Neuronal stem cell (in vitro differentiated cells): Measurements from ENCODE around the gene BAZ2B. TPM values are rescaled to one million over a fixed set of nuclear protein-coding genes. Genes with fewer than 3 reads are reported as not detected.

Source experiments
- DNase-seq: peaks from one replicate; pipeline ENCODE4 v3.0.0-alpha.2; 2013; ENCODE audit warnings: low spot score
- H2AFZ ChIP-seq: one replicate; pipeline ENCODE4 v1.6.1; 2013; ENCODE audit warnings: mild to moderate bottlenecking, low read length, inconsistent platforms
- H2AK5ac ChIP-seq: 2 replicates; pipeline ENCODE4 v1.6.1; 2013; ENCODE audit warnings: low read depth, mild to moderate bottlenecking, inconsistent platforms, low read length, moderate library complexity, mixed read lengths
- H2BK120ac ChIP-seq: 2 replicates; pipeline ENCODE4 v1.6.1; 2013; ENCODE audit warnings: low read depth, mild to moderate bottlenecking, inconsistent platforms, low read length, moderate library complexity, mixed read lengths
- H2BK12ac ChIP-seq: one replicate; pipeline ENCODE4 v1.6.1; 2013; ENCODE audit warnings: low read length, inconsistent platforms
- H2BK15ac ChIP-seq: 2 replicates; pipeline ENCODE4 v1.6.1; 2013; ENCODE audit warnings: mild to moderate bottlenecking, low read length, inconsistent platforms, mixed read lengths
- H2BK5ac ChIP-seq: one replicate; pipeline ENCODE4 v1.6.1; 2013; ENCODE audit warnings: inconsistent platforms, mild to moderate bottlenecking, low read length, moderate library complexity
- H3K14ac ChIP-seq: one replicate; pipeline ENCODE4 v1.6.1; 2013; ENCODE audit warnings: low read length, inconsistent platforms
- H3K18ac ChIP-seq: 2 replicates; pipeline ENCODE4 v1.6.1; 2013; ENCODE audit warnings: low read length, inconsistent platforms
- H3K23ac ChIP-seq: 2 replicates; pipeline ENCODE4 v1.6.1; 2013; ENCODE audit warnings: low read depth, mild to moderate bottlenecking, mixed read lengths, low read length, inconsistent platforms; ENCODE audit not compliant: poor library complexity
- H3K27ac ChIP-seq: replicated peaks from 3 replicates; pipeline ENCODE4 v1.5.1; 2013; ENCODE audit warnings: low read length, inconsistent platforms
- H3K27me3 ChIP-seq, 3 experiments: 2 replicates each; pipeline ENCODE4 v1.6.1; 2013; ENCODE audit warnings: low read length in 3 of 3, mild to moderate bottlenecking in 2 of 3, inconsistent platforms in 1 of 3, low read depth in 1 of 3, mixed read lengths in 1 of 3, moderate library complexity in 1 of 3; ENCODE audit not compliant: control insufficient read depth in 3 of 3, insufficient read depth in 3 of 3
- H3K36me3 ChIP-seq, 2 donors: replicated peaks in 1 of 2; 2 replicates each; pipeline ENCODE4 v1.6.1; 2013; ENCODE audit warnings: low read length in 2 of 2; ENCODE audit not compliant: control insufficient read depth in 2 of 2, insufficient read depth in 2 of 2
- H3K4ac ChIP-seq: 2 replicates; pipeline ENCODE4 v1.6.1; 2013; ENCODE audit warnings: inconsistent platforms, mild to moderate bottlenecking, low read length, moderate library complexity
- H3K4me1 ChIP-seq, 2 donors: 1 replicate in 1 of 2; 2 replicates in 1 of 2; pipeline ENCODE4 v1.6.1; 2013; ENCODE audit warnings: low read length in 2 of 2, low read depth in 1 of 2; ENCODE audit not compliant: control insufficient read depth in 2 of 2, insufficient read depth in 1 of 2
- H3K4me2 ChIP-seq: one replicate; pipeline ENCODE4 v1.6.1; 2013; ENCODE audit warnings: mild to moderate bottlenecking, low read length, inconsistent platforms; ENCODE audit not compliant: insufficient read depth, poor library complexity, severe bottlenecking
- H3K4me3 ChIP-seq, 2 donors: 2 replicates each; pipeline ENCODE4 v1.5.1; 2013; ENCODE audit warnings: low read length in 2 of 2, mild to moderate bottlenecking in 2 of 2, inconsistent platforms in 1 of 2, moderate library complexity in 1 of 2
- H3K79me1 ChIP-seq: one replicate; pipeline ENCODE4 v1.6.1; 2013; ENCODE audit warnings: low read depth, mild to moderate bottlenecking, inconsistent platforms, low read length, moderate library complexity
- H3K9ac ChIP-seq: one replicate; pipeline ENCODE4 v1.6.1; 2013; ENCODE audit warnings: mild to moderate bottlenecking, low read depth, low read length, inconsistent platforms; ENCODE audit not compliant: poor library complexity
- H3K9me3 ChIP-seq, 2 donors: replicated peaks in 1 of 2; 2 replicates each; pipeline versions ENCODE3 to v1.6.1; 2013; ENCODE audit warnings: low read length in 2 of 2, mild to moderate bottlenecking in 2 of 2, inconsistent platforms in 1 of 2, low read depth in 1 of 2, mixed read lengths in 1 of 2, moderate library complexity in 1 of 2; ENCODE audit not compliant: control insufficient read depth in 2 of 2, insufficient read depth in 1 of 2
- H4K8ac ChIP-seq: one replicate; pipeline ENCODE4 v1.6.1; 2013; ENCODE audit warnings: low read depth, mild to moderate bottlenecking, inconsistent platforms, low read length, moderate library complexity
- H4K91ac ChIP-seq: one replicate; pipeline ENCODE4 v1.6.1; 2013; ENCODE audit warnings: low read length, low read depth, mild to moderate bottlenecking, inconsistent platforms; ENCODE audit not compliant: poor library complexity
- WGBS, 2 donors: extraction: QIAGEN DNeasy Blood & Tissue Kit; methylation state at CpG; one replicate each; pipeline ENCODE4 v1.1.7; 2013; ENCODE audit warnings: missing lambda C conversion rate in 2 of 2, mixed read lengths in 1 of 2; ENCODE audit not compliant: insufficient read length in 2 of 2, insufficient replicate concordance in 1 of 2; ENCODE audit errors: extremely low coverage in 2 of 2; 5-methylcytosine and 5-hydroxymethylcytosine counted together
- small RNA-seq: library from polyadenylated mRNA; stranded (forward); fragments of <200 nt; extraction: miRNeasy Mini kit (QIAGEN cat#:217004); gene quantifications from one replicate; pipeline ENCODE3, GENCODE V24; 2013; ENCODE audit not compliant: insufficient read depth

BAZ2B gene

DNA sequence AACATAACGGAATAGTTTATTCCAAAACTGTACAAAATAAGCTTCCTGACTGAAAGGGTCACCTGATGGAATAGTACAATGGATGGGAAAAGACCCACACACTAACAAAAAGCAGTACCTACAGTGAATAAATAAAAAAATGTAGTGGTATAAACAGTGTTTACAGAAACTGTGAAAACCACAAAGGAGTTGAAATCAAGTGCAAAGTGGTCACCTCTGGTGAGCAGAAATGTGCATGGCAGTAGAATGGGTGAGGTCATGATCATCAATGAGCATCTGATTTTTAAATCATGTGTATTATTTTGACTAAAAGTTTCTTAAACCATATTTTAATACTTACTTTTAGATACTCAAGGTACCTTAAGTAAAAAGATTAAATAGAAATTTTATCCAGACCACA, 341.2 kb downstream of the BAZ2B start:
- Histone ChIP-seq H2BK15ac (no peak overlapping the region), H3K4me1 (peaks cover 6 to 10% of the 10 kb centered on the region in 2 donors), H3K9ac (no peak overlapping the region), H2AFZ (no peak overlapping the region), H3K4ac (no peak overlapping the region), H3K4me2 (no peak overlapping the region), H2AK5ac (no peak overlapping the region), H2BK5ac (no peak overlapping the region), H4K8ac (no peak overlapping the region), H3K36me3 (peaks cover 0 to 14% of the 10 kb centered on the region in 2 donors), H3K9me3 (peaks cover 0 to 11% of the 10 kb centered on the region in 2 donors), H3K27me3 (no peaks in the 10 kb centered on the region), H3K27ac (no peak overlapping the region), H4K91ac (no peak overlapping the region), H3K23ac (no peak overlapping the region), H3K4me3 (no peak overlapping the region), H3K79me1 (no peaks in the 10 kb centered on the region), H3K14ac (no peak overlapping the region), H3K18ac (no peak overlapping the region), H2BK12ac (no peak overlapping the region), H2BK120ac (no peak overlapping the region)
- no CpG with 5 or more reads among the region's 1 CpG for WGBS, 2 donors
- no peak for DNase-seq

DNA sequence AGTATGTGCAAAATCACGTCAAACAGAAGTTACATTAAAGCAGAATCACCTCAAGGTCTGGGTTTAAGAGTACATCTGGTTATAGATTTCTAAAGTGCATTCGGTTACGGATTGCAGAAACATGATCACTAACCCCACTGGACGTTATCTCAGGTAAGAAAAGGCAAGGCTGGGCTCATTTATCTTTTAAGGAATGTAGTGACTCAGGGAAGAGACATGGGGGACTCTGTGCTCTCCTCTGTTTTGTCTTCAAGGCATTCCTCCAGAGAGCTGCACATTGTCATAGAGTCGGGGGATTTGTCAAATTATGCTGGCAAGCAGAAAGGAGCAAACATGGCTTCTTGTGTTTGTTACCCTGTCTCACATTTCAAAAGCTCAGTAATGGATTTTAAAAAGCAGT, 344.2 kb downstream of the BAZ2B start:
- H3K4me2 ChIP-seq: peak overlapping the region; percentile 18
- no peak overlapping the region for H3K14ac ChIP-seq
- H2BK15ac ChIP-seq: no peak overlapping the region
- H2AK5ac ChIP-seq: no peak overlapping the region
- no peak overlapping the region for H3K18ac ChIP-seq
- H3K9ac ChIP-seq: no peak overlapping the region
- peaks cover 6 to 10% of the 10 kb centered on the region in 2 donors for H3K4me1 ChIP-seq
- H3K79me1 ChIP-seq: no peaks in the 10 kb centered on the region
- H4K8ac ChIP-seq: no peak overlapping the region
- peaks cover 0 to 11% of the 10 kb centered on the region in 2 donors for H3K9me3 ChIP-seq
- no peak overlapping the region for H2BK5ac ChIP-seq
- H3K4me3 ChIP-seq: no peak overlapping the region
- no peak overlapping the region for H3K4ac ChIP-seq
- no peak overlapping the region for H3K23ac ChIP-seq
- H3K27ac ChIP-seq: peak overlapping the region; percentile 77
- peak; percentile 39 for DNase-seq
- peak overlapping the region; percentile 47 for H2AFZ ChIP-seq
- no peaks in the 10 kb centered on the region for H3K27me3 ChIP-seq
- peaks cover 0 to 8% of the 10 kb centered on the region in 2 donors for H3K36me3 ChIP-seq
- no peak overlapping the region for H4K91ac ChIP-seq
- WGBS, 2 donors: no CpG with 5 or more reads among the region's 5 CpGs
- H2BK120ac ChIP-seq: no peak overlapping the region
- H2BK12ac ChIP-seq: no peak overlapping the region

DNA sequence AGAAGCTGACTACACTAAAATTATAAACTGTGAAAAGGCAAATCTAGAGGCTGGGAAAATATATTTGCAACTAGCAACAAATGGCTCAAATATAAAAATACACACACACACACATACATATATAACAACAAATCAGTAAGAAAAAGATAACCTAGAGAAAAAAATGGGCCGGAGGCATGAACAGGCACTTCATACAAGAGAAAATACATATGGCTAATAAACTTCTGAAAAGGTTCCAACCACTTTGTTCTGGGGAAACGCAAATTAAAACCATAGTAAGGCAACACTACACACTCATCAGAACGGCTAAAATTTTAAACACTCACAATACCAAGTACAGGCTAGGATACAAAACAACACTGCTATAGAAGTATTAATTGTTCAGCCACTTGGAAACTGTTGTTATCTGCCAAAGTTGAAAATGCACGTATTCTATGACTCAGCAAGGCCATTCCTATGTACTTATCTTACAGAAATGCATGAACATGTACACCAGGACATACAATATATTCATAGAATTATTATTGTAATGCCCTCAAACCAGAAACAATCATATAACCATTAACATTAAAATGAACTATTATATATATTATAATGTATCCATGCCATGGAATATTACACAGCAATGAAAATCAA, 345.5 kb downstream of the BAZ2B start:
- peaks cover 0 to 11% of the 10 kb centered on the region in 2 donors for H3K9me3 ChIP-seq
- no peak for DNase-seq

More for the DNA sequence above, 345.5 kb downstream of the BAZ2B start:
- Histone ChIP-seq H3K14ac (no peak overlapping the region), H3K79me1 (no peaks in the 10 kb centered on the region), H2BK15ac (no peak overlapping the region), H3K4me1 (peaks cover 6 to 10% of the 10 kb centered on the region in 2 donors), H3K27ac (no peak overlapping the region), H3K4me3 (no peak overlapping the region), H3K9ac (no peak overlapping the region), H3K23ac (no peak overlapping the region), H4K8ac (no peak overlapping the region), H2BK120ac (no peak overlapping the region), H3K4ac (no peak overlapping the region), H3K27me3 (no peaks in the 10 kb centered on the region), H3K18ac (no peak overlapping the region), H2BK12ac (no peak overlapping the region), H3K4me2 (no peak overlapping the region), H2BK5ac (no peak overlapping the region), H4K91ac (no peak overlapping the region), H3K36me3 (peaks cover 0 to 8% of the 10 kb centered on the region in 2 donors), H2AFZ (no peak overlapping the region), H2AK5ac (no peak overlapping the region)
- no CpG with 5 or more reads among the region's 4 CpGs for WGBS, 2 donors

Small RNA genes within 50 kb of the gene (small RNA-seq; reads per million reads assigned to genes)
- gene RF00019: not detected
